ENCODE results near the gene ZIM2.

ZIM2 gene

DNA sequence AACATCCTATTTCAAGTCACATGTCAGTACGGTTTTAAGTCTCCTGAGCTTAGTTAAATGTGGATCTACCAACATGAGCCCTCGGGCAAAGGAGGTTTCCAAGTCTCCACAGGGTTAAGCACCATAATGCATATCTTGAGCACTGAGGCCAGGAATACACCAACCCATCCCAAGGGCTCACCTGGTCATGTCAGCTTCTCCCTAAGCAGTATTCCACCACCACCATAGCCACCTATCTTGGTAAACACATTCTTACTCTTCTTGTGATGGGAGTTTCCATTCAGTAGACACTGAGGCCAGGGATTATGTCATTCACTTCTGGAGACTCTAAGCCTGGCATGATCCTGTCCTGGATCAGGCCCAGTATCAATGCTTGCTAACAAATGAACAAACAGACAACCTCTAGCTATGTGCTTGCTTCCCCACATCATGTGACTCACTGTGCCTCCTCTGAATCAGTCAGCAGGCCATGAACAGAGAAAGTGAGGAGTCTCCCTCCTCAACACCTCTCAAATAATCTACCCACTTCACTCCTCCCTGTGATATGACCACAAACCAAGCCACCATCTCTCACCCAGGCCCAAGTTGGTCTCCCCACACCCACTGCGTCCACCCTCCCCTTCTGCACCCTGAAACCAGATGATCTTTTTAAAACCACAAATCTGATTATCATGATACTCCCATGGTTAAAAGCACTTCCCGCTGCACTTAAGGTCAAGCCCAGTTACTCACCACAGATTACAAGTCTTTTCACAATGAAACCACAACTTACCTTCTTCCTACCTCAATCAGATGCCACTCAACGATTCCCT lies 5.8 kb downstream of the ZIM2 start:
- DNase-seq (ENCODE audit: low read depth in 2 of 2), result no peak
- TF ChIP-seq, protein P1, sequence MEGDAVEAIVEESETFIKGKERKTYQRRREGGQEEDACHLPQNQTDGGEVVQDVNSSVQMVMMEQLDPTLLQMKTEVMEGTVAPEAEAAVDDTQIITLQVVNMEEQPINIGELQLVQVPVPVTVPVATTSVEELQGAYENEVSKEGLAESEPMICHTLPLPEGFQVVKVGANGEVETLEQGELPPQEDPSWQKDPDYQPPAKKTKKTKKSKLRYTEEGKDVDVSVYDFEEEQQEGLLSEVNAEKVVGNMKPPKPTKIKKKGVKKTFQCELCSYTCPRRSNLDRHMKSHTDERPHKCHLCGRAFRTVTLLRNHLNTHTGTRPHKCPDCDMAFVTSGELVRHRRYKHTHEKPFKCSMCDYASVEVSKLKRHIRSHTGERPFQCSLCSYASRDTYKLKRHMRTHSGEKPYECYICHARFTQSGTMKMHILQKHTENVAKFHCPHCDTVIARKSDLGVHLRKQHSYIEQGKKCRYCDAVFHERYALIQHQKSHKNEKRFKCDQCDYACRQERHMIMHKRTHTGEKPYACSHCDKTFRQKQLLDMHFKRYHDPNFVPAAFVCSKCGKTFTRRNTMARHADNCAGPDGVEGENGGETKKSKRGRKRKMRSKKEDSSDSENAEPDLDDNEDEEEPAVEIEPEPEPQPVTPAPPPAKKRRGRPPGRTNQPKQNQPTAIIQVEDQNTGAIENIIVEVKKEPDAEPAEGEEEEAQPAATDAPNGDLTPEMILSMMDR (IDR thresholded peaks at IDR 0.05; ENCODE audit: low read depth, low read length), result no peak
- no peak overlapping the region for H3K4me3 ChIP-seq (replicated peaks in 1 of 2; ENCODE audit: low read depth in 2 of 2, low read length in 2 of 2)

DNA sequence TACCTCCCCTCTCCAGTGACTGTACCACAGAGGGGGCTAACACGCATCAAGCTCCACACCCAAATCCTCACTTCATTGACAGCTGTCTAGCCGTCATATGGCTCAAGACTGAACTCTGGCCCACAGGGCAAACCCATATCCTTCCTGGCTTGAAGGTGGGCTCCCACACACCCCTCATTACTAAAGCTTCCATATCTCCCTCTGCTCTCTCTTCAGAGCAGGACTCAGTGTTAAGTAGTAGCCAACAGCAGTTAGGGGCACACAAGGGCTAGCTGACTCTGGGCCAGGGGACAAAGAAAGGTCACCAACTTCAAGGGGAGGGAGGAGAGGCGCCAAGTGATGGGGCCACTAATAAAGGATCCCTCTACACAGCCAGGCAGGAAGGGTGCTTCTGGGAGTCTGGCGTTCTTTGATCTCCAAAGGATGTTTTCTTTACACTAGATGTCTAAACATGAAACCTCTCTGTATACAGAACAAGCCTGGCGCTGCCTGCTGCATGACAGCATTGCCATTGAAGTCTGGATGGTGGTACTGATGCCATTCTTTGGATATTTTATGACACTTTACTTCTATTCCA lies 8.1 kb downstream of the ZIM2 start:
- TF ChIP-seq, protein P1 (IDR thresholded peaks at IDR 0.05; ENCODE audit: low read depth, low read length), result no peak
- DNase-seq (ENCODE audit: low read depth in 2 of 2), result no peak
- no peak overlapping the region for H3K4me3 ChIP-seq (replicated peaks in 1 of 2; ENCODE audit: low read depth in 2 of 2, low read length in 2 of 2)

DNA sequence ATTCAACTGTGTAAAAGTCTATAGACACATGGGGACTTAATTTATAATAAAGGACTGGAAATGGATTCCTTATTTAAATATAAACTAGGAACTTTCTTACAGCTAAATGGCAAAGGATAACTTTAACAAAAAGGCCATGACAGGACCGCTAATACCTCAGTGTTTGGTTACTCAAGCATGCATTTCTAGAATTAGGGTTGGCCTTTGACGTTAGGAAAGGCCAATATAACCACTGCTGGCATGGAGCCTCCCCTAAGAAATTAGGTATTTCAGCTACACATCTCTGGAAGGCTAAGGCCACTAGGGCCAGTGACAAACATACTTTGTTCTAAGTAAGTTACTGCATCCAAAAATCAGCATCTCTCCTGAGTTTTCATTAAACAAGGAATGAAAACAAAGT lies 9.3 kb downstream of the ZIM2 start:
- TF ChIP-seq, protein P1 (IDR thresholded peaks at IDR 0.05; ENCODE audit: low read depth, low read length), result no peak
- H3K4me3 ChIP-seq (replicated peaks in 1 of 2; ENCODE audit: low read depth in 2 of 2, low read length in 2 of 2), result no peak overlapping the region
- DNase-seq (ENCODE audit: low read depth in 2 of 2), result no peak

DNA sequence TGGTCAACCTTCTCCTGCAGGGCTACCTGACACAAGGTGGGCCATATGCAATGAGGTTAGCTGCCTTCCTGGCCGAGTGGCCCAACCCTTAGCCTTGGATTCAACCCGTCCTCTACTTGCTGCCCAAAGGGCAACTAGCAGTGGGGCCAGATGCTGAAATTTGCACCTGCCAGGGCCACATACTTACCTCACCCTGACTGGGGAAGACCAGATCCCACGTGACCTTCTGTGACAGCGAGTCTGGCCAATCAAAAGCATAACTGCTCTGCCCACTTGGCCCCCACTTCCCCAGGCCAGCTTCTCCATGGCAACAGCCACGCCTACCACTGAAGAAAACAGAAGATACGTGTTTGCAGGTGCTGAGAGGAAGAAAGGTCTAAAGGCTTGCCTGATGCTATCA lies 10.9 kb downstream of the ZIM2 start:
- TF ChIP-seq, protein P1 (IDR thresholded peaks at IDR 0.05; ENCODE audit: low read depth, low read length), result no peak
- no peak overlapping the region for H3K4me3 ChIP-seq (replicated peaks in 1 of 2; ENCODE audit: low read depth in 2 of 2, low read length in 2 of 2)
- no peak for DNase-seq (ENCODE audit: low read depth in 2 of 2)

DNA sequence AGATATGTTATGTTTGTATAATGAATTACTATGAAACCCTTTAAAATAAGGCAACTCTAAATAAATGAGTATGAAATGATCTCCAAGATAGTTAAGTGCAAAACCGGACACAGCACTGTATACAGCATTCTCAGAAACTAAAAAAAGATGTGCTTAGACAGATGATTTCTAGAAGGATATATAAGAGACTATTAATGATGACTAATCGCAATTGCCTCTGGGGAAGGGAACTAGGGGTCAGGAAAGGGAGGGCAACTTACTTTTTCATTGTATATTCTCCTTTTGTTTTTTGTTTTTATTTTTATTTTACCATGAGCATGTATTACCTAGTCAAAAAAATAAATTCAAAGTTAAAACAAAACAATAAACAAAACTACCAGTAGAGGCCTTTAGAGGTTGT lies 12.8 kb downstream of the ZIM2 start:
- DNase-seq (ENCODE audit: low read depth in 2 of 2), result no peak
- no peak overlapping the region for H3K4me3 ChIP-seq (replicated peaks in 1 of 2; ENCODE audit: low read depth in 2 of 2, low read length in 2 of 2)
- TF ChIP-seq, protein P1 (IDR thresholded peaks at IDR 0.05; ENCODE audit: low read depth, low read length), result no peak

DNA sequence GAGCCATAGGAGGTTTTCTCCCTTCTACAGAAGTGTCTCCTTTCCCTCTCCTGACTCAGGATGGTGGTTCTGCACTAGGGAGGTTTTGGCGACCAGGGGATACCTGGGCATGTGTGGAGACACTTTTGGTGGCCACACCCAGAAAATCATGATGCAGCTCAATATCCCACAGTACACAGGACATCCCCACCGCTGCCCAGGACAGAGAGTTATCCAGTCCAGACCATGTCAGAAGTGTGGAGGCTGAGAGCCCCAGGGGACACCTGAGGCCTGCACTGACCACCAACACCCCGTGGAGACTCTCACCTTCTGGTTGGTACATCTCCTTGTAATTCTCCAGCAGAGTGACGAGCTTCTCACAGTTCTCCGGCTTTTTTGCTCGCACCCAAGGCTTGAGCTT lies 16.6 kb downstream of the ZIM2 start:
- no peak for DNase-seq (ENCODE audit: low read depth in 2 of 2)
- TF ChIP-seq, protein P1 (IDR thresholded peaks at IDR 0.05; ENCODE audit: low read depth, low read length), result no peak
- no peak overlapping the region for H3K4me3 ChIP-seq (replicated peaks in 1 of 2; ENCODE audit: low read depth in 2 of 2, low read length in 2 of 2)

Measured in cardiac fibroblast (primary cell).